GM21786 (cell line): ENCODE results near the gene SLC7A1.

Experiments
- ATAC-seq: cut with Tn5 transposase; IDR thresholded peaks from one replicate; pipeline ENCODE4 v1.9.1; 2021; ENCODE audit not compliant: unreplicated experiment

Gene SLC7A1

GRCh38 chr13:29513002-29513980, 82.2 kb downstream of the SLC7A1 start:
- ATAC-seq = no peak

DNA sequence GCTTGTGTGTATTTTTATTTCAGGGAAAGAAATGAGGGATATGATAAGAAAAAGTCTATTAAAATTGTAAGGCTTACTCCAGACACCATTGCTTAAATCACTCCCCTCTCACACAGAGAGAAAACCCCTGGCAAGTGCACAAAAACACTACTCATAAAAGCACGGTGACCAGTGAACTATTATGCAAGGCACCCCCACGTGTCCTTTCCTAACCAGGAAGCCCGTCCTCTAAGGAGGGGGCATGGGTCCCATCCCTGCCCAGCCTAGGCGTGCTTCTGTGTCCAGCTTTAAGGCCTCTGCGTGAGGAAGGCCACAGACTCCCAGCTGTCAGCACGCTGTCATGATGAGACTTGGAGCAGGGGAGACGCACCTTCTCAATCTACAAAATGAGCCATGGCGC, 83.5 kb downstream of the SLC7A1 start:
- ATAC-seq = no peak

DNA sequence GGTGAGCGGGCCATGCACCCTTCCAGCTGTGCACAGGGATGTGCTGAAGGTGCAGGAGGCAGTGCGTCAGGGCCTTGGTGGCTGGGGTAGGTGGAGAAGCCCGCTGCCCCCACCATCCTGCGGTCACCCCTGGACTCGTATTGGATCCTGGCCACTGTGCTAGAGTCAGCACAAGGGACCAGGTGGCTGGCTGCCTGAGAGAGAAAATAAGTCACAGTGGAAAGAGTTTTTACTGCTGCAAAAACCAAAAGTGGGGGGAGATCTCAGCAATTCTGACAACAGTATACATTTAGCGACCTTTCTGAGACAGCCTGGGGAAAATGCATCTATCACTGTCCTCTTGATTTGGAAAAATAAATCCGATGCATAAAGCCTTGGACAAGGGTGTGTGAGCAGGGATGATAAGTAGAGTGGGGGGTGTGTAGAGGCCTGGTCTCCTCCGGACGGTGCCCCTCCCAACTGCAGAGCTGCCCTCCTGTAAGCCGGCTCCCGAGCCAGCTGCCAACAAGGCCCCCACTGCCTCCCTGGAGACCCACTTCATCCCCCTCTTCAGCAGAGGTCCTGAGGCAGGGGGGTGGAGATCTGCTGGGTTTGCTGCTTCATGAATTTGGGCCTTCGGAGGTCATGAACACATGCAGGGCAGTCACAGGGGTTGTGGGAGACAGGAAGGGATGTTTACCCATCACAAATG, 84.2 kb downstream of the SLC7A1 start:
- ATAC-seq = no peak

DNA sequence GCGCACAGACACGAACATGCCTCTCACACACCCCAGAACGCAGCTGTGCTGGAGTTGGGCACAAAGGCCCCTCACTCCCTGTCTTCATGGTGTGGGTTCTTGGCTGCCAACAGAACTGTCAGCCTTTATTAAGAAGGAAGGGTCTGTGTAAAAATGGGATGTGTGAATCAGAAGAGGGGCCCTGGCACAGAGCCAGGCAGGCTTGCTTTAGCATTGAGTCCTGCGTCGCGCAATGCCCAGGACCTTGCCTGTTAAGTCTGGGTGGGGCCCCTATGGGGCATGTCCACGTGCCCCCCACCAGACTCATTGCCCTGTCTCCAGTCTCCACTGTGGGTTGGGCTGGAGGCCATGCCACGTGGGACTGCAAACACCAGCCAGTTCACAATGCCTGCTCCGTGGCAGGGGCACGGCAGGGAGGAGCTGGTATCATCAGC, 84.8 kb downstream of the SLC7A1 start:
- no peak for ATAC-seq

- ATAC-seq = no peak
Measured at GRCh38 chr13:29509999-29510589, 85.4 kb downstream of the SLC7A1 start.

GRCh38 chr13:29508876-29509252, 86.6 kb downstream of the SLC7A1 start:
- ATAC-seq = no peak

GRCh38 chr13:29508130-29508875, 87.2 kb downstream of the SLC7A1 start:
- peak; percentile 76 for ATAC-seq

DNA sequence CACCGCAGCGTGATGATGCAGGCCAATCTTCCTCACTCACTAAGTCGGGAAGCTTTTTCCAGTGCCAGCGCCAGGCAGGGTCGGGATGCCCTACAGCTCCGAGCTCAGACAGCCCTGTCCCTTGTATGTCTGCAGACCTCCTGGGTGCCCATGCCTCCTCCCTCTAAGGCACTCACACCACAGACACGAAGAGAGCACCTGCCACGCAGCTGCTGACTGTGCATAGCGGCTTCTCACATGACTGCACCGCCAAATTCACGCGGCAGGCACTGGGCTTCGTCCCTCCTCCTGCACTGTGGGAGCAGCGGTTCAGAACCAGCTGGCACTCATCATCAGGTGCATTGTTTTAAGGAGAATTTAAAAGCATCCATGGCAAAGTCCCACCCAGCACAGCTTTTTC, 88.1 kb downstream of the SLC7A1 start:
- no peak for ATAC-seq

DNA sequence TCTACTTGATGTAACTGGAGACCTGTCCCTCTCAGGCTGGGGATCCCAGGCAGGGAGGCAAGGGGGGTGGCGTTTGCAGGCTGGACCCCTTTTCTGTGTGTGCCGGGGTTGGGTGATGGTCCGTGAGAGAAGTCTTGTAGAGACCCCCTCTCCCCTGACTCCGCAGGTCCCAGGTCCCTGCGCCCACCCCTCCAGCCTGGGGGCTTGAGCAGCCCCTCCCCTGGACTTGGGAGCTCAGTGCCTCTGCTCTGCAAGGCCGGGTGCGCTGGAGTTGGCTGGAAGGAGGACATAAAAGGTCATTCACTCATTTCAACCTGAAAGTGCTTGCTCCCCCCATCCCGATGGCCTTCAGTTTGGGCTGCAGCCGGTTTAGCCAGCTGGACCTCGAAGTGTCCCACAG, 89.5 kb downstream of the SLC7A1 start:
- ATAC-seq = no peak

GRCh38 chr13:29505511-29505910, 90.0 kb downstream of the SLC7A1 start:
- ATAC-seq = no peak

DNA sequence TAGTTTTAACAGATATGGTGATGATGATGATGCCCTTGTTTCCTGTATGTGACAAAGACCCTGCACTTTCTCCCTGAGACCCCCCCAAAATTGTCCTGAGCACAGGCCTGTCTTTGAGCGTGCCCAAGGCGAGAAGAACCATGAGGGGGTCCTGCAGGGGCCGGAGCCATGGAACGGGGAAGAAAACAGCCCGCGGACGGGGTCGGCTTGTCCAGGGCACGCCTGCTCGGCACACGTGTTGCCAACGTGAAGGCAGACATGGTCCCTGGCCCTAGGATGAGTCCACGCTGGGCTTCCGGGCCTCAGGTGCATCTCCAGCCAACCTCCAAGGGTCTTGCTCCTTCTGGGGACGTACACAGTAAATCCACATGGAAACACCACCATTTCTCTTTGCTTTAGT, 90.8 kb downstream of the SLC7A1 start:
- no peak for ATAC-seq

DNA sequence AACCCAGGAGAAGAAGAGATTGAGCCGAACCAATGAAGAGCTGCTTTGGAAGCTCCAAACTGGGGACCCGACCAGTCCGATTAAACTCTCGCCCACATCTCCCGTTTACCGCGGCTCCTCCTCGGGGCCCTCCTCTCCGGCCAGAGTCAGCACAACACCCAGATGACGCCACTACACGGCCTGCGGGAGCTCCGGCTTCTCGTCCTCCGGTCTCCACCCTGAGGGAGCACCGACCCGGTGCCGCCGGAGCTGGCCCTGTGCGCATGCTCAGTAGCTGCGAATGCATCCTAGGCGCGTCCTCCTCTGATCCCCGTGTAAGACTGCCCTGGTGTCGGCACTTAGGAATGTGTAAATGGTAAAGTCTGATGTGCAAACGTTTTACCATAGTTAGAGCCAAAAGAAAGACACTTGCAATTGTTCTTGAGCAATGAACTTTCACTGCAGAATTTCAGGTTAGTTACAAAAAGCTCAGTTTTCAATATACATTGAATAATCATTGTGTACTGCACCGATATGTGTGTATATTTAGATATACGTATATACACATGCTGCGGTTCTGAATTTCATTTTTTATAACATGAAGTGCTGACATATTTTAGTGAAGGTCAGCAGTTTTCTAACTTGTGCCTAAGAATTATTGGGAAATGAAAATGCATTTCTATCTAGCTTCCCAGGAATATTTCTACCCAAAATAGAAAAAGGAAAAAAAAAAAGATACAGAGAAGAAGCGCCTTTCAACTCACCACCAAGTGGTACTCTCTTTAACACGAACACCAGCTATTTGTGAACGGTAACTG, 92.2 kb downstream of the SLC7A1 start:
- ATAC-seq = no peak

DNA sequence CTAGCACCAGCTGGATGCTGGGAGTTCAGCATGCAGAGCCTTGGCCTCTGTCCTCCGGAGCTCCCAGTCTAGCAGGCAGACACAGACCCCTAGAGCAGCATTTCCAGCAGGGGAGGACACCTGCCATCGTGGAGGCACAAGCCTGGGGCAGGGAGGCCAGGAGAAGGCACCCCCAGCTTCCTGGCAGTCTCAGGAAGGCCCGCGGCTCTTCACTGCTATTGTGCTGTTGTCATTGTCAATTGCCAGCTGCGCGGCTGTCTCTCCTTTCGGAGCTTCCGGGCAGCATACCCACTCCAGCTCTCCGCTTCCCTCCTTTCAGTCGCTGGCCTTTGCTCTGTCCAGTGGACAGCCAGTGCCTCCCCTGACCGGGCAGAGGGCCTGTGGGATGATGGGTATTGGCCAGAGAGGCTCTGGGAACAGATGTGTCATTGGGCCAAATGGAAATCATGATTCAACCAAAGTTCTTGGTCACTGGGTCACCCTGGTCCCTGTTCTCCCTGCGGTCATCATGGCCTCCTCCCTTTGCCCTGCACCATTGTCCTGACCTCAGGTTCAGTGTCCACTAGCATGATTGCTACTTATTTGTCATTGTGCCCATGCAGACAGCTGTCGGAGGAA, 93.0 kb downstream of the SLC7A1 start:
- ATAC-seq = no peak

- no peak for ATAC-seq
Measured at GRCh38 chr13:29501674-29502073, 93.8 kb downstream of the SLC7A1 start.

DNA sequence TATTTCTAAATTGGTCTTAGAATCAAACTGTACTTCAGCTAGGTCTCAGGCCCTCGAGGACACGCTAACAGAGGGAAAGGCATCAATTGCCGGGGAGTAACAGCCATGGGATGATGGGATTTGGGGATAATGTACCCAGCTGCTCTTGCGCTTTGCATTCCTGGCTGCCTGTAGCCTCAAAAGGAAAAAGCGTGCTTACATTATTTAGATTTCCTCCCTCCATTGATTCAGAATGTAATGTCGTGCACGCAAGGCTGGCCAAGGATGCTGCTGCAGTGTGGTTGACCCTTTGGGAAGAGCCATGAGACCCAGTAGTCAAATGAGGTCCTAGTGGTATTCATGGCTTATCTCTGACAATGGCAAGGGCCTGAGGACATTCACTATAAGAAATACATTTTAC, 95.1 kb downstream of the SLC7A1 start:
- no peak for ATAC-seq

- ATAC-seq = no peak
Measured at GRCh38 chr13:29499506-29500165, 95.9 kb downstream of the SLC7A1 start.

DNA sequence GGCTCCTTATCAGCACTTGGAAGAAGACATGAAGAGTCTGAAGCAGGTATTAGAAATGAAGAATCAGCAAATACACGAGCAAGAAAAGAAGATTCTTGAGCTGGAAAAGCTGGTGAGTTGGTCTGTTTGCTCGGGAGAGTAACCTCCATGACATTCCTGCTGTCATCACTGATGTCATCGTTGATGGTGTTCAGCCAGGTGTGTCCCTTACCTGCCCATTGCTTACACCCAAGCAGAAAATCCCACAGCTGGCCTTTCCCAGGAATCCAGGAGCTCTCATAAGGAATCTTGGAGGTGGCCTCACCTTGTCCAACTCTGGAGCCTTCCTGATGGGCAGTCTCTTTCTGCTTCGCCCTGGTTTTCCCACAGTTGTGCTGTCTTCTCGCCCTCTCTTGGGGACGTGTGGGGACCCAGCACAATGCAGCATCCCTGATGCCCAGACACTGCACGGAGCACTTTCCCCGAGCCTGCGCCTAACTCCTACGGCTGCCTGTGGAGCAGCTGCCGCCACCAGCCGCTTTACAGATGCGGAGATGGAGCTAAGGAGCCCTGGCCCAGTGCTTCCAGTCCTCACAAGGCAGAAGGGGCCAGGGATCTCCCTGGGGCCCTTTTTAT, 97.0 kb downstream of the SLC7A1 start:
- no peak for ATAC-seq

DNA sequence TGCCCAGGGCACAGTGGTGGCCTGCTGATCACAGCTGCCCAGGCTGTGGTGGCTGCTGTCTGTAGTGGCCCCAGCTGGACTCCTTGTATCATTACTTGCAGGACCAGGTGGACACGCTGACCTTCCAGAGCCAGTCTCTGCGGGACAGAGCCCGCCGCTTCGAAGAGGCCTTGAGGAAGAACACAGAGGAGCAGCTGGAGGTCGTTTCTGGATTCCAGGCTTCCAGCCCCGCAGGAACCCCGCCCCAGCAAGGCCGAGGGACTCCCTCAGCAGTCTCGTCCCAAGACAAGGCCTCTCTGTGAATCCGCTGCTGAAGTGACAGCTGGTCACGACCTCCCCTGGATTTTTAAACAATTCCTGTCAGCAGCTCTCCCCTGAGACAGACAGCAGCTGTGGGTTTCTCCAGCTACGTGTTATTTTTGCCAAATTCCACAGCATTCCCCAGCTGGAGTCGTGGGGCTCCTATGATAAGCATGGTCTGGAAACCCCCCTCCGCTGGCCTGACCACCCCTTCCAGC, 98.3 kb downstream of the SLC7A1 start:
- ATAC-seq = no peak

GRCh38 chr13:29496241-29496712, 99.2 kb downstream of the SLC7A1 start:
- ATAC-seq = peak; percentile 81
